Kidney (tissue), 14 donors: Measurements from ENCODE around the gene RIN3. TPM values are rescaled to one million over a fixed set of nuclear protein-coding genes. Genes with fewer than 3 reads are reported as not detected.

Source experiments
- DNase-seq, 5 donors: peaks; one replicate each; pipeline ENCODE4 v3.0.0-alpha.2; 2013 to 2020
- FAIRE-seq: peaks from 2 replicates; lab custom pipeline; 2012; peaks lifted over from hg19 to GRCh38; lab: Jason Lieb, UNC
- H3K27ac ChIP-seq, 2 donors: one replicate each; pipeline ENCODE4 v1.7.0; 2013; ENCODE audit warnings: low read depth in 2 of 2, low read length in 2 of 2, inconsistent platforms in 1 of 2
- H3K27me3 ChIP-seq: one replicate; pipeline ENCODE4 v1.7.1; 2013; ENCODE audit warnings: low read length, inconsistent platforms; ENCODE audit not compliant: control insufficient read depth, insufficient read depth
- H3K36me3 ChIP-seq, 3 donors: one replicate each; pipeline versions ENCODE4 v1.7.0 to v1.7.1; 2013; ENCODE audit warnings: low read length in 3 of 3, control low read depth in 1 of 3, inconsistent platforms in 1 of 3; ENCODE audit not compliant: insufficient read depth in 3 of 3, control insufficient read depth in 2 of 3
- H3K4me1 ChIP-seq, 3 donors: one replicate each; pipeline versions ENCODE4 v1.7.0 to v1.7.1; 2013; ENCODE audit warnings: low read length in 3 of 3, inconsistent platforms in 1 of 3, low read depth in 1 of 3; ENCODE audit not compliant: control insufficient read depth in 2 of 3, insufficient read depth in 2 of 3
- H3K4me3 ChIP-seq, 3 donors: one replicate each; pipeline versions ENCODE4 v1.7.0 to v1.8.1; 2013; ENCODE audit warnings: low read length in 3 of 3, control low read depth in 1 of 3, inconsistent platforms in 1 of 3
- H3K9ac ChIP-seq, 3 donors: one replicate each; pipeline versions ENCODE4 v1.7.0 to v1.7.1; 2013; ENCODE audit warnings: low read length in 3 of 3, control low read depth in 1 of 3, inconsistent platforms in 1 of 3
- H3K9me3 ChIP-seq, 3 donors: one replicate each; pipeline versions ENCODE4 v1.7.0 to v1.7.1; 2013; ENCODE audit warnings: low read length in 3 of 3, control low read depth in 1 of 3, inconsistent platforms in 1 of 3; ENCODE audit not compliant: control insufficient read depth in 2 of 3, insufficient read depth in 1 of 3
- CTCF ChIP-seq: IDR thresholded peaks from 3 replicates; pipeline ENCODE4 v1.5.1; 2012; ENCODE audit warnings: mild to moderate bottlenecking, moderate library complexity, borderline replicate concordance; ENCODE audit not compliant: insufficient read depth; ENCODE audit errors: extremely low read depth
- intact Hi-C: fragments of 100-400 bp; cut with DNase I; formaldehyde crosslinking; loops from one replicate; pipeline ENCODE4 v1.11.1; 2022
- polyA plus RNA-seq: library from polyadenylated mRNA; stranded (reverse); fragments of 350-450 nt; fragmentation: Illumina TruSeq; extraction: RNeasy Lipid Tissue Mini Kit (QIAGEN cat#74804); gene quantifications from one replicate; pipeline ENCODE4 v1.2.3, GENCODE V29; 2014; ENCODE audit warnings: low read depth, low replicate concordance; ENCODE audit not compliant: insufficient read depth
- total RNA-seq: library from RNA; stranded (reverse); fragmentation: NEBNext Ultra II Directional; extraction: Animal tissue kit (Norgen Biotek cat#: 25700); gene quantifications from one replicate; pipeline ENCODE4 v1.2.1, GENCODE V29; 2021
- donor health status: control.
- donor health status: control.
- donor health status: control.
- donor health status: control.
- donor health status: control.
- donor health status: DM: yes; HTN: yes; CAD: no.
- donor health status: Normal renal cell carcinoma (clear cell type).

Gene RIN3
- total and polyA plus RNA-seq, 2 donors from 2014 or later: 7.1 to 30.4 TPM

GRCh38 chr14:92696366-92696765, 182.8 kb downstream of the RIN3 start:
- Histone ChIP-seq H3K9ac (no peak overlapping the region), H3K36me3 (no peaks in the 10 kb centered on the region), H3K4me3 (no peak overlapping the region), H3K27me3 (no peaks in the 10 kb centered on the region), H3K4me1 (peaks cover 0 to 9% (median 5%) of the 10 kb centered on the region in 3 donors), H3K9me3 (no peaks in the 10 kb centered on the region), H3K27ac (no peak overlapping the region)
- no peak for TF ChIP-seq CTCF
- no peak for FAIRE-seq
- intact Hi-C loops: no loop called here
- DNase-seq: no peak

GRCh38 chr14:92698393-92698792, 184.8 kb downstream of the RIN3 start:
- no peak overlapping the region for H3K27ac ChIP-seq
- no peak for DNase-seq
- H3K27me3 ChIP-seq: no peaks in the 10 kb centered on the region
- no peaks in the 10 kb centered on the region for H3K9me3 ChIP-seq
- no peak for FAIRE-seq
- no peaks in the 10 kb centered on the region for H3K36me3 ChIP-seq
- H3K9ac ChIP-seq: no peak overlapping the region
- no peak for TF ChIP-seq CTCF
- H3K4me1 ChIP-seq: peaks cover 0 to 4% (median under 1%) of the 10 kb centered on the region in 3 donors
- intact Hi-C loops: no loop called here
- no peak overlapping the region for H3K4me3 ChIP-seq

- intact Hi-C loops: no loop called here
- Histone ChIP-seq H3K4me1 (peaks cover 0 to 2% (median 0%) of the 10 kb centered on the region in 3 donors), H3K27me3 (no peaks in the 10 kb centered on the region), H3K36me3 (peaks cover 0 to 13% (median 8%) of the 10 kb centered on the region in 3 donors), H3K4me3 (no peak overlapping the region), H3K9ac (no peak overlapping the region), H3K27ac (no peak overlapping the region), H3K9me3 (no peaks in the 10 kb centered on the region)
- DNase-seq (peak in 1 of 5 donors; percentile 52), FAIRE-seq (no peak)
- TF ChIP-seq CTCF: no peak
These were observed 188.2 kb downstream of the RIN3 start for GRCh38 chr14:92701826-92702225.

- intact Hi-C loops: no loop called here
- Histone ChIP-seq H3K4me3 (no peak overlapping the region), H3K27ac (no peak overlapping the region), H3K36me3 (peaks cover 0 to 13% (median 8%) of the 10 kb centered on the region in 3 donors), H3K9me3 (no peaks in the 10 kb centered on the region), H3K4me1 (peaks cover 0 to 2% (median 0%) of the 10 kb centered on the region in 3 donors), H3K9ac (no peak overlapping the region), H3K27me3 (no peaks in the 10 kb centered on the region)
- TF ChIP-seq CTCF: no peak
- FAIRE-seq (no peak), DNase-seq (peak in 1 of 5 donors; percentile 53)
These were observed 188.9 kb downstream of the RIN3 start for GRCh38 chr14:92702441-92702918.
